GM12864 (cell line): ENCODE data around the gene SSPN.

ENCODE experiments used
- DNase-seq: peaks from one replicate; pipeline ENCODE4 v3.0.0-alpha.2; 2011; ENCODE audit warnings: low read depth
- H3K4me3 ChIP-seq: 2 replicates; pipeline ENCODE4 v1.5.1; 2011; ENCODE audit warnings: mild to moderate bottlenecking, low read depth, low read length, control low read depth
- TF ChIP-seq, protein P1 (sequence below): IDR thresholded peaks from 2 replicates; pipeline ENCODE4 v1.5.1; 2011; ENCODE audit warnings: low read depth, mild to moderate bottlenecking, moderate library complexity, low read length, control low read depth, inconsistent platforms; ENCODE audit errors: missing control alignments

Gene SSPN

DNA sequence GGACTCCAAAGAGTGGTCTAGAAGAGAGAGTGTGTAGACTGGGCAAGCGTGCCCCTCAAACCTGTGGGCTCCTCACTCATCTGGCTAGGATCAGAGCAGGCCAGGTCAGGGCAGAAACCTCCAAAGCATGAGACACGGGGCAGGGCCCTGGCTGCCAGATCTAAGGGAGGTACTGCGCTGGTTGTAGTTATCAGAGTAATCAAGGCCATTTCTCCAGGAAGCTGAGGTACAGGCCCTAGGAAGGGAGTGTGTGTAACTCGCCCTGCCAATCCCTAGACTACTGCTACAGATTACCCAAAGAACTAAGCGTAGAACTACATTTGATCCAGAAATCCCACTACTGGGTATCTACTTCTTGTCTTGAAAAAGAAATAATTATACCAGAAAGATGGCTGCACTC is 84.5 kb downstream of the SSPN start:
- no peak for DNase-seq
- H3K4me3 ChIP-seq = no peak overlapping the region
- TF ChIP-seq, protein P1, sequence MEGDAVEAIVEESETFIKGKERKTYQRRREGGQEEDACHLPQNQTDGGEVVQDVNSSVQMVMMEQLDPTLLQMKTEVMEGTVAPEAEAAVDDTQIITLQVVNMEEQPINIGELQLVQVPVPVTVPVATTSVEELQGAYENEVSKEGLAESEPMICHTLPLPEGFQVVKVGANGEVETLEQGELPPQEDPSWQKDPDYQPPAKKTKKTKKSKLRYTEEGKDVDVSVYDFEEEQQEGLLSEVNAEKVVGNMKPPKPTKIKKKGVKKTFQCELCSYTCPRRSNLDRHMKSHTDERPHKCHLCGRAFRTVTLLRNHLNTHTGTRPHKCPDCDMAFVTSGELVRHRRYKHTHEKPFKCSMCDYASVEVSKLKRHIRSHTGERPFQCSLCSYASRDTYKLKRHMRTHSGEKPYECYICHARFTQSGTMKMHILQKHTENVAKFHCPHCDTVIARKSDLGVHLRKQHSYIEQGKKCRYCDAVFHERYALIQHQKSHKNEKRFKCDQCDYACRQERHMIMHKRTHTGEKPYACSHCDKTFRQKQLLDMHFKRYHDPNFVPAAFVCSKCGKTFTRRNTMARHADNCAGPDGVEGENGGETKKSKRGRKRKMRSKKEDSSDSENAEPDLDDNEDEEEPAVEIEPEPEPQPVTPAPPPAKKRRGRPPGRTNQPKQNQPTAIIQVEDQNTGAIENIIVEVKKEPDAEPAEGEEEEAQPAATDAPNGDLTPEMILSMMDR = no peak

DNA sequence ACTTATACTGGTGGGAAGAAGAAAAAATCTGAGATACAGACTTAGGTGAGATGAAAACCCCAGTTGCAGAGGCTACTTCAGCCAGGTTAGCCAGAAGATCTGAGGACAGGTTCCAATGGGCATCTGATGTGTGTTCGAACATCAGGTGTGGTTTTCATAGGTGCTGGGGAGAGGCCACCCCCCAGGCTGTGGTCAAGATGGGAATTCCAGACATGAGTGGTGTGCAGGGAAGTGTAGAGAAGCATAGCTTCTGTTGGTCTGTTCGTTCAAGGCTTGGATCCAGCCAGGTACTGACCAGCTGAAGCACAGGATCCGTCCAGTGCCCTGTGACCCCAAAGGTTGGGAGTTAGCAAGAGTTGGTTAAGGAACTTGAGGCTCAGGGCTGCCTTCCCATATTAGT is 85.5 kb downstream of the SSPN start:
- TF ChIP-seq, protein P1 = no peak
- H3K4me3 ChIP-seq = no peak overlapping the region
- DNase-seq = no peak

DNA sequence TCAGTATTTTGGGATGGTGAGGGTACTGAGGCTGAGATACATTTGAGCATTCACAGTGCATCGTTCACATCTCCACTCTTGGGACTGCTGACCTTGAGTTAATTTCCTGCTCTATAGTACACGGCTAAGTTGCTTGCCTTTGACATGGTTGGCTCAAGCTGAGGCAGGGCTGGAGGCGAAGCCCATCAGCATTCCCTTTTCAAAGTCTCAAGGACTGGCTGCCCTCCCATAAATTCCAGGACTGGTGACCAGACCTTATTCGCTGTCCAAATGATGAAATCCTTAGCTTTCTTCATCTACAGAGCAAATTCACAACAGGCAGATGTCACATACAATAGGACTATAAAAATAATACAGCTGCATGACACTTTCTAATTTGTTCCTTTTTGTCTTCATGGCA is 85.9 kb downstream of the SSPN start:
- TF ChIP-seq, protein P1 = no peak
- DNase-seq = no peak

DNA sequence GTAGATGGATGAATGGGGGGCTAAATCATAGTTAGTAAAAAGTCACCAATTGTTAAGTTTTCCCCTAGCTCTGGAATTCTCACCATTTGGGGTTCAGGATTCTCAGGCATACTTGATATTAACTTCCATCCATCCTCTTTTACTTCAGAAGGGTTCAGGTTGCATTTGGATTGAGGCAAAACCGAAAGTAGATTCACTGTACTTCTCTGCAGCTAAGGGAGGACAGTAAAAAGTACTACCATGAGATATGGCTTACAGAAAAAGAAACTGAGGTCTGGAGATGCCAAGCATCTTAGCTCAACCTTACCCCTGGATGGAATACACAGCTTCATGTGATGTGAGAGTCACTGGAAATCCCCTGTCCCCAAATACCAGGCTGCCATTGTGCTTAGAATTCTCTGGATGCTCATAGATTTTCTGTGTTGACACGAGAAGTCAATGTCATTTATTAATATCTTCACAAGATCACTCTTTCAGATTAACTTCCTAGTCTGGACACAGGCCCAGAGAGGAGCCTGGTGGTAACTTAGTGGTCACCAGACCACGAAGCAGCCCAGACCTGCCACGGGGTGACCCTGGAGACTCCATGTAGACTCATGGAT is 87.1 kb downstream of the SSPN start:
- H3K4me3 ChIP-seq = no peak overlapping the region
- TF ChIP-seq, protein P1 = no peak
- no peak for DNase-seq

More for the DNA sequence above, 85.9 kb downstream of the SSPN start:
- H3K4me3 ChIP-seq = no peak overlapping the region

DNA sequence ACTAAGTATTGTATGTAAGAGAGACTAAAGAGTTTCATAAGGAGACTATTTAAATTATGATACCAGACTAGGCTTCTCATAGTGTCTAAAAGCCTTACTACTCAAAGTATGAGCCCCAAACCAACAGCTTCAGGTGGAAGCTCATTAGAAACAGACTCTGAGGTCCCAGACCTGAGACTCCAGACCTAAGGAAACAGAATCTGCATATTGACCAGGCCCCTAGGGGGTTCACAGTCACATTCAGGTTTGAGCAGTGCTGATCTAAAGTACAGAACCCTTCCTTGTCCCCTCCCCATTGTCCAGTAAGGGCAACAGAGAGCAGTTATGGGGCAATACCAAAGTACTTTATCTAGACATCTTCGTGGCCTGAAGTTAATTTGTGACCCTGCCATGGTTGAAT is 87.7 kb downstream of the SSPN start:
- DNase-seq = no peak
- TF ChIP-seq, protein P1 = no peak
- H3K4me3 ChIP-seq = no peak overlapping the region

DNA sequence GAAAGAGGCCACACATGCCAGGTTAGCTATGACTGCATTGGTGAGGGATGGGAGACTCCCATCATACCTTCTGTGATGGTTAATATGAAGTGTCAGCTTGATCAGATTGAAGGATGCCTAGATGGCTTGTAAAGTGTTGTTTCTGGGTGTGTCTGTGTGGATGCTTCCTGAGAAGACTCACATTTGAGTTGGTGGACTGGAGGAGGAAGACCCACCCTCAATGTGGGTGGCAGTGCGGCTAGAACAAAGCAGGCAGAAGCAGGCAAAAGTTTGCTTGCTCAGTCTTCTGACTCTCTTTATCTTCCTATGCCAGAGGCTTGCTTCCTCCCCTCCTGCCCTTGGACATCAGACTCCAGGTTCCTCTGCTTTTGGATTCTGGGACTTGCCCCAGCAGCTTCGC is 88.2 kb downstream of the SSPN start:
- TF ChIP-seq, protein P1 = no peak
- DNase-seq = no peak
- no peak overlapping the region for H3K4me3 ChIP-seq

DNA sequence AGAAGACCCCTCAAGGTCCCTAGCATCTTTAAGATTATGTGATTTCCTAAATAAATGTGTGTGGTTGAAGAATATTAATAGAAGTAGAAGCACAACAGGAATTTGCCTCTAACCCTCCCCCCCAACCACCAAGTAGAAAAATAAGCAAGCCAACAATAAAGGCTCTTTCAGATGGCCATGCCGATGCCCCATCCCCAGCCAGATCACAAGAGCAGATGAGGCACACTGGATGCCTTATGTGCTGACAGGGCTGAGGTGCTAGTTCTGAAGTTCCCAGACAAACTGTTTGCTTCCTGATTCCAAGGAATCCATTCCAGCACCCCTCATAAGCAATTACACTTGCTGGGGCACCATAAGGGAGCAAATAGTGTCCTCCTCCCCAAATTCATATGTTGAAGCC is 90.0 kb downstream of the SSPN start:
- no peak for DNase-seq

More for the DNA sequence above, 90.0 kb downstream of the SSPN start:
- no peak overlapping the region for H3K4me3 ChIP-seq
- TF ChIP-seq, protein P1 = no peak
